GM12872 (cell line): ENCODE measurements around the gene NAA40.

Source experiments
- CTCF ChIP-seq: IDR thresholded peaks from 3 replicates; pipeline ENCODE4 v1.5.1; 2011; ENCODE audit warnings: low read depth, mild to moderate bottlenecking, low read length, moderate library complexity; ENCODE audit not compliant: insufficient read depth

NAA40 gene

GRCh38 chr11:63938479-63939396 is at the start of gene NAA40:
TSS of gene NAA40 (plus strand) at chr11:63939002. CDS start at chr11:63939097, 95 bp downstream.
- TF ChIP-seq CTCF: no peak

- no peak for TF ChIP-seq CTCF
Measured at GRCh38 chr11:63889344-63889743, 49.5 kb upstream of the NAA40 start.

GRCh38 chr11:63890368-63890767 is 48.4 kb upstream of the NAA40 start:
- TF ChIP-seq CTCF: no peak

- no peak for TF ChIP-seq CTCF
Measured at GRCh38 chr11:63892228-63892627, 46.6 kb upstream of the NAA40 start.

GRCh38 chr11:63893355-63893754 is 45.4 kb upstream of the NAA40 start:
- no peak for TF ChIP-seq CTCF

- TF ChIP-seq CTCF: no peak
Measured at GRCh38 chr11:63896071-63896470, 42.7 kb upstream of the NAA40 start.

GRCh38 chr11:63897459-63898146 is 41.2 kb upstream of the NAA40 start:
- no peak for TF ChIP-seq CTCF
